DMS153 treated with DMSO at 0.1 percent for 48 hours (cell line): ENCODE measurements around the gene ZBTB11.
"Not testable (repeated sequence)": the region's sequence is repeated elsewhere in the genome, so short reads cannot be mapped to it uniquely, and the experiment has no call there.

Experiments used
- DNase-seq: peaks from one replicate; lab custom pipeline; 2025; ENCODE audit not compliant: unreplicated experiment; lab: John Stamatoyannopoulos, UW

Gene ZBTB11

DNA sequence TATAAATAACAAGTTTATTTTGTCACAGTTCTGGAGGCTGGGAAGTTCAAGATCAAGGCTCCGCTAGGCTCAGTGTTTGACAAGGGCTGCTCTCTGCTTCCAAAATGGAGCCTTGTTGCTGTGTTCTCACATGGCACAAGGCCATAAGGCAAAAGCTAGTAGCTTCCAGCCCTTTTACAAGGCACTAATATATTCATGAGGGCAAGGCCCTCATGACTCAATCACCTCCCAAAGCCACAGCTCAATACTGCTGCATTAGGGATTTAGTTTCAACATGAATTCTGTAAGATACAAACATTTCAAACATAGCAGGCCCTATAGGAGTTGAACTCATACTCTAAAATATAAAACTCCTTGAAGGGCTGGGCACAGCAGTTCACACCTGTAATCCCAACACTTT lies 30.2 kb downstream of the ZBTB11 start:
- no peak for DNase-seq

DNA sequence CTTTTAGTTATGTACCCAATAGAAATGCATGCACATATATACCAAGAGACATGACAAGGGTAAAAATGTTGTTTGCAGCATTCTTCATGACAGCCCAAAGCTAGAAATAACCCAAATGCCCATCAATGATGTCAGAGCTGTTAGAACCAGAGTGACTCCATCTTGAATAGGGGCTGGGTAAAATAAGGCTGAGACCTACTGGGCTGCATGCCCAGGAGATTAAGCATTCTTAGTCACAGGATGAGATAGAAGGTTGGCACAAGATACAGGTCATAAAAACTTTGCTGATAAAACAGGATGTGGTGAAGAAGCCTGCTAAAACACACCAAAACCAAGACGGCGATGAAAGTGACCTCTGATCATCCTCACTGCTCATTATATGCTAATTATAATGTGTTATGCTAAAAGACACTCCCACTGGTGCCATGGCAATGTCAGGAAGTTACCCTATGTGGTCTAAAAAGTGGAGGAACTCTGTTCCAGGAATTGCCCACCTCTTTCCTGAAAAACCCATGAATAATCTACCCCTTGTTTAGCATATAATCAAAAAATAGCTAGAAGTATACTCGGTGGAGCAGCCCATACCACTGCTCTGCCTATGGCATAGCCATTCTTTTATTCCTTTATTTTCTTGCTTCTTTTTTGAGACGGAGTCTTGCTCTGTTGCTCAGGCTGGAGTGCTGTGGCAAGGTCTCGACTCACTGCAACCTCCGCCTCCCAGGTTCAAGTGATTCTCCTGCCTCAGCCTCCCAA lies 32.9 kb downstream of the ZBTB11 start:
- no peak for DNase-seq

GRCh38 chr3:101643009-101643844 lies 33.7 kb downstream of the ZBTB11 start:
- no peak for DNase-seq

GRCh38 chr3:101642441-101642840 lies 34.5 kb downstream of the ZBTB11 start:
- no peak for DNase-seq

DNA sequence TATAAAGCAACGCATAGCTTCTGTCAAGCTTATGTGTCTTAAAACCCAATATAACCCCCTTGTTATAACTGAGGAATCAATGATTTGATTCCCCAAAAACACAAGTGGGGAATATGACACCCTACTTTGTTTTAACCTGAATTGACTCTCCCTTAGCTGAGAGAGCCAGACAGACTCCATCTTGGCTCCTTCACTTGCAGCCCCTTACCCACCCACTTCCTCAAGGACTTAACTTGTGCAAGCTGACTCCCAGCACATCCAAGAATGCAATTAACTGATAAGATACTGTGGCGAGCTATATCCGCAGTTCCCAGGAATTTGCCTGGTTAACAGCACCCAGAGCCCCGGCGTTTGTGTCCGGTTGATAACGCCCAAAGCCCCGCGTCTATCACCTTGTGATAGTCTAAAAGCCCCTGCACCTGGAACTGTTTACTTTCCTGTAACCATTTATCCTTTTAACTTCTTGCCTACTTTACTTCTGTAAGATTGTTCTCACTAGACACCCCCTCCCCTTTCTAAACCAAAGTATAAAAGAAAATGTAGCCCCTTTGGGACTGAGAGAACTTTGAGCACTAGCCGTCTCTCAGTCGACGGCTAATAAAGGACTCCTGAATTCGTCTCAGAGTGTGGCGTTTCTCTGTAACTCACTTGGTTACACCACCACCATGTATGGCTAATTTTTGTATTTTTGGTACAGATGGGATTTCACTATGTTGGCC lies 35.4 kb downstream of the ZBTB11 start:
- DNase-seq = not testable (repeated sequence)

- no peak for DNase-seq
Observed at GRCh38 chr3:101640256-101640655, 36.7 kb downstream of the ZBTB11 start.

DNA sequence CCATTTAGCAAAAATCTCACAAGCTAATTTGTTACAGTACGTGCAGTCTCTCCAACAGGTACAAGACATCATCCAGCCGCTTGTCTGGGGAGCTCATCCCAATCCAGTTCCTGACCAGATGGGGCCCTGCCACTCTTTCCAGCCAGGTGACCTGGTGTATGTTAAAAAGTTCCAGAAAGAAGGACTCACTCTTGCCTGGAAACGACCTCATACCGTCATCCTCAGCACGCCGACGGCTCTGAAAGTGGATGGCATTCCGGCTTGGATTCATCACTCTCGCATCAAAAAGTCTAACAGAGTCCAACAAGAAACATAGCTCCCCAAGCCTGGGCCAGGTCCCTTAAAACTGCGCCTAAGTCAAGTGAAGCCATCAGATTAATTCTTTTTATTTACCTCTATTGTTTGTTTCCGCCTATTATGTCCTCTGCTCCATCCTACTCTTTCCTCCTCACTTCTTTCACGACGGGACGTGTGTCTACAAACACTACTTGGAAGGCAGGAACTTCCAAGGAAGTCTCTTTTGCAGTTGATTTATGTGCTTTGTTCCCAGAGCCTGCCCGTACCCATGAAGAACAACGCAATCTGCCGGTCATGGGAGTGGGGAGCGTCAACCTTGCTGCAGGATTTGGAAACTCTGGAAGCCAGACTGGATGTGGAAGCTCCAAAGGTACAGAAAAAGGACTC lies 37.5 kb downstream of the ZBTB11 start:
- no peak for DNase-seq

DNA sequence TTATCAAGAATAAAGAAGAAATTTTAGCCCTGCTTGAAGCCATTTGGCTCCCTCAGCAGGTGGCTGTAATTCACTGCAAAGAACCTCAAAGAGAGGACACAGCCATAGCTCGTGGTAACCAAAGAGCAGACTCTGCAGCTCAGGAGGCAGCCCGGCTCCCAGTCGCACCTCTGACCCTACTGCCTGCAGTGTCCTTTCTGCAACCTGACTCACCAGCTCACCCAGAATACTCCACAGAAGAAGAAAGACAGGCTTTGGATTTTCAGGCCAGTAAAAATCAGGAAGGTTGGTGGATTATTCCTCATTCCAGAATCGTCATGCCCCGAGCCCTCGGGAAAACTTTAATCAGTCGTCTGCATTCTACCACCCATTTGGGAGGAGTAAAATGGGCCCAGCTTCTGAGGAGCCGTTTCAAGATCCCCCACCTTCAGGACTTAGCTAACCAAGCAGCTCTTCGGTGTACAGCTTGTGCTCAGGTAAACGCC lies 38.6 kb downstream of the ZBTB11 start:
- DNase-seq = no peak

GRCh38 chr3:101637451-101637850 lies 39.5 kb downstream of the ZBTB11 start:
- DNase-seq = no peak

DNA sequence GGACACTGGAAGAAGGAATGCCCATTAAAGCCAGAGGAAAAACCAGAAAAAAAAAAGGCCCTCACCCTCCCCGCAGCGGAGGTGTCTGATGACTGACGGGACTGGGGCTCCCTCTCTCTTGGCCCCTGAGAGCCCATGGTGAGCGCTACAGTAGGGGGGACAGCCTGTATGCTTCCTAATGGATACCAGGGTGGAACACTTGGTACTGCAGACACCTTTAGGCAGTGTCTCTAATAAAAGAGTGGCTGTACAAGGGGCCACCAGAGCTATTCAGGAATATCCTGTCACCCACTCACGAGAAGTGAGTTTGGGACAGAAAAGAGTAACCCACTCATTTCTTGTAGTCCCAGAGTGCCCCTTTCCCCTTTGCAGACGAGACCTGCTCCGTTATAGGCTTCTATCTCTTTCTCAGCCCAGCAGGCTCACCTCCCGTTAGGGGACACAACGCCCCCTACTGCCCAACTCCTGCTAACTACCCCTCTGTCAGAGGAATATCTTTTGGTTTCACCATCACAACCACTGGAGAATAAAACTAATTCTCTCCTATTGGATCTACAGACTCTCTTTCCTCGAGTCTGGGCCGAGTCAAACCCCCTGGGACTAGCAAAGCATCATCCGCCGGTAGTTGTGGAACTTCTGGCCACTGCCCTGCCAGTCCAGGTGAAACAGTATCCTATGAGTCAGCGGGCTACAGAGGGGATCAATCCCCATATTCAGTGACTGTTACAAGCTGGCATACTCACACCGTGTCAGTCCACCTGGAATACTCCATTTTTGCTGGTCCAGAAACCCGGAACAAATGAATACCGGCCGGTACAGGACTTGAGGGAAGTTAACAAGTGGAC lies 40.8 kb downstream of the ZBTB11 start:
- no peak for DNase-seq

- DNase-seq = no peak
Observed at GRCh38 chr3:101635345-101635744, 41.6 kb downstream of the ZBTB11 start.

DNA sequence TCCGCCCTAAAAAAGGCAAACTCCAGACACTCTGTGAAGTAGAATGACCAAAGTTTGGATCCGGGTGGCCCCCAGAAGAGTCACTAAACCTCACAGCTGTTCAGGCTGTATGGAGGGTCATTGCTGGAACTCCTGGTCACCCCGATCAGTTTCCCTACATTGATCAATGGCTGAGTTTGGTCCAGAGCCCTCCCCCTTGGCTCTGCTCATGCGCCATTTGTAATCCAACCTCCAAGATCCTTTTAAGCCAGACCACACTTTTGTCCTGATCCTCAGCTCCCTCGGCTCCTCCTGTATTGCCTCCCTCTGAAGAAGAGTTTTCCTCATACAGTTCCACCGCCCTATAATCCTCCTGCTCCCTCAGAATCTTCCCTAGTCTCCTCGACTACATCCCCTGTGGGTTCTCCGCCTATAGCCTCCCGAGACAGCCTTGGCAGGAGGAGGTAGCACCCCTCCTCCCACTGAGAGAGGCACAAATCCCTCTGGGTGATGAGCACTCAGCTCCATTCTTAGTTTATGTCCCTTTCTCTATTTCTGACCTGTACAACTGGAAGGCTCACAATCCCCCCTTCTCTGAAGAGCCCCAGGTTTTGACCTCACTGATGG lies 42.2 kb downstream of the ZBTB11 start:
- no peak for DNase-seq

- DNase-seq = no peak
Observed at GRCh38 chr3:101633186-101633585, 43.7 kb downstream of the ZBTB11 start.

- no peak for DNase-seq
Observed at GRCh38 chr3:101632586-101632985, 44.3 kb downstream of the ZBTB11 start.

- DNase-seq = not testable (repeated sequence)
Observed at GRCh38 chr3:101631959-101632358, 45.0 kb downstream of the ZBTB11 start.

DNA sequence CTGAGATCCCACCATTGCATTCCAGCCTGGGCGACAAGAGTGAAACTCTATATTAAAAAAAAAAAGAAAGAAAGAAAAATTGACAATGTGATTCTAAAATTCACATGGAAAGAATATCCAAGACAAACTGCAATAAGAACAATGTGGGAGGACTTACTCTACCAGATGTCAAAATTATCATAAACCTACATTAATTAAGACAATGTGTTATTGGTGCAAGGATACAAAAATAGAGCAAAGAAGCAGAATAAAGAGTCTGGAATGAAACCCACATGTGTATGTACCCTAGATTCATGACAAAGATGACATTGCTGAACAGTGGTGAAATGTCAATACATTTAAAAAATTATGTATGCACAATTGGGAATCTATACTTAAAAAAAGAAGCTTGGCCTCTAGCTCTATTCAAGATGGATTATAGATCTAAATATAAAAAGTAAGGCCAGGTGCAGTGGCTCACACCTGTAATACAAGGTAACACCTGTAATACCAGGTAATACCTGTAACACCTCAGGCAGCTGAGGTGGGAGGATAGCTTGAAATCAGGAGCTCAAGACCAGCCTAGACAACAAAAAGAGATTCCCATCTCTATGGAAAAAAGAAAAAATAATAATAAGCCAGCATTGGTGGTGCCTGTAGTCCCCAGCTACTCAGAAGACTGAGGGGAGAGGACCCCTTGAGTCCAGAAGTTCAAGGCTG lies 45.7 kb downstream of the ZBTB11 start:
- no peak for DNase-seq

- no peak for DNase-seq
Observed at GRCh38 chr3:101629219-101629618, 47.7 kb downstream of the ZBTB11 start.

DNA sequence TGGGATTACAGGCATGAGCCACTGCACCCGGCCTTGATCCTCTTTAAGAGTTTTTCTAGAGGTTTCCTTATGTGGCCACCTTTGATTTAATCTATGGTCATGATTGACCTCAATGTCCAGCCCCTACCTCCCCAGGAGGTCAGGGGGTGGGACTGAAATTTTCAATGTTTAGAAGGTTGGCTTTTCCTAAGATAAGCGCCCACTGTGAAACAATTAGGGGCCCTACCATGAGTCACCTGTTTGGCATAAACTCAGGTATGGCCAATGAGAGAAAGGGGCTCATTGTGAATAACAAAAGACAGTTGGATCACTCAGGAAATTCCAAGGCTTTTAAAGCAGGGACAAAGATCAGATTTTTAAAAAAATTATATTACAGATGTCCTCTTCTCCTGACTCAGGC lies 51.1 kb downstream of the ZBTB11 start:
- DNase-seq = no peak

- DNase-seq = no peak
Observed at GRCh38 chr3:101624857-101625256, 52.1 kb downstream of the ZBTB11 start.
